Astrocyte (in vitro differentiated cells and primary cell): Measurements from ENCODE around the gene GJA9.

Source experiments
- EZH2 ChIP-seq: IDR thresholded peaks from 2 replicates; pipeline ENCODE4 v1.6.1; 2012; ENCODE audit warnings: mild to moderate bottlenecking, low read length, inconsistent platforms; ENCODE audit not compliant: insufficient read depth
- TF ChIP-seq, protein P1 (sequence below): IDR thresholded peaks from 2 replicates; pipeline ENCODE4 v1.5.1; 2011; ENCODE audit warnings: low read depth, mild to moderate bottlenecking, inconsistent platforms, low read length, moderate library complexity; ENCODE audit not compliant: insufficient read depth

DNA sequence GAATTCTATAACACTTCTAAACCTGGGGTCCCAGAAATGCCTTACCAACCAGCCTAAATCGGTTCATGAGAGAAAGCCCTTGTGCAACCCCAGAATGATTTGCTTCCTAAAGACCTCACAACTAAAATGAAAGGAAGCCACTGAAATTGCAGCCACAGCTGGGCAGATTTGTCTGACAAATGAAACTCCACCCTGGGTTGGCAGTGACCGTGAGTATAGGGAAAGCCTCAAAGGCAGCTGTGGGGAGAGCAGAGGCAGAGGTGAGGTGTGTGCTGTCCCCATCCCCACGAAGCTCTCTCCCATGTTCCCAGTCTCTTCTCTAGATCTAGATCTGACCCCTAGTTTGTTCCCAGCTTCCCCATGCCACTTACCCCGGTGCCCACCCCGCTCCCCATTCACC lies 37.2 kb upstream of the GJA9 start:
- TF ChIP-seq, protein P1, sequence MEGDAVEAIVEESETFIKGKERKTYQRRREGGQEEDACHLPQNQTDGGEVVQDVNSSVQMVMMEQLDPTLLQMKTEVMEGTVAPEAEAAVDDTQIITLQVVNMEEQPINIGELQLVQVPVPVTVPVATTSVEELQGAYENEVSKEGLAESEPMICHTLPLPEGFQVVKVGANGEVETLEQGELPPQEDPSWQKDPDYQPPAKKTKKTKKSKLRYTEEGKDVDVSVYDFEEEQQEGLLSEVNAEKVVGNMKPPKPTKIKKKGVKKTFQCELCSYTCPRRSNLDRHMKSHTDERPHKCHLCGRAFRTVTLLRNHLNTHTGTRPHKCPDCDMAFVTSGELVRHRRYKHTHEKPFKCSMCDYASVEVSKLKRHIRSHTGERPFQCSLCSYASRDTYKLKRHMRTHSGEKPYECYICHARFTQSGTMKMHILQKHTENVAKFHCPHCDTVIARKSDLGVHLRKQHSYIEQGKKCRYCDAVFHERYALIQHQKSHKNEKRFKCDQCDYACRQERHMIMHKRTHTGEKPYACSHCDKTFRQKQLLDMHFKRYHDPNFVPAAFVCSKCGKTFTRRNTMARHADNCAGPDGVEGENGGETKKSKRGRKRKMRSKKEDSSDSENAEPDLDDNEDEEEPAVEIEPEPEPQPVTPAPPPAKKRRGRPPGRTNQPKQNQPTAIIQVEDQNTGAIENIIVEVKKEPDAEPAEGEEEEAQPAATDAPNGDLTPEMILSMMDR, result no peak
- no peak for TF ChIP-seq EZH2
